Upper lobe of left lung (tissue), 6 donors: ENCODE measurements around the gene USP47. TPM values are rescaled to one million over a fixed set of nuclear protein-coding genes. Genes with fewer than 3 reads are reported as not detected.

Experiments
- ATAC-seq, 2 donors: fragments of 200-7000 bp; cut with Tn5 transposase; one replicate each; pipeline ENCODE4 v1.9.1; 2022; ENCODE audit warnings: mild to moderate bottlenecking in 2 of 2, moderate library complexity in 2 of 2; ENCODE audit not compliant: low FRiP score in 2 of 2
- DNase-seq, 2 donors: peaks; one replicate each; pipeline ENCODE4 v3.0.0-alpha.2; 2019 to 2020
- H3K27ac ChIP-seq, 4 donors: fragments of 200-600 bp; sonication (generic); one replicate each; pipeline ENCODE4 v1.5.1; 2016 to 2019
- H3K27me3 ChIP-seq, 4 donors: fragments of 200-600 bp; sonication (generic); one replicate each; pipeline ENCODE4 v1.5.1; 2017 to 2019
- H3K36me3 ChIP-seq, 4 donors: fragments of 200-600 bp; sonication (generic); one replicate each; pipeline ENCODE4 v1.5.1; 2016 to 2019
- H3K4me1 ChIP-seq, 4 donors: fragments of 200-600 bp; sonication (generic); one replicate each; pipeline ENCODE4 v1.5.1; 2018 to 2019
- H3K4me3 ChIP-seq, 4 donors: fragments of 200-600 bp; sonication (generic); one replicate each; pipeline ENCODE4 v1.5.1; 2017 to 2019; ENCODE audit warnings: mild to moderate bottlenecking in 2 of 4, moderate library complexity in 1 of 4
- H3K9me3 ChIP-seq, 4 donors: fragments of 200-600 bp; sonication (generic); one replicate each; pipeline ENCODE4 v1.5.1; 2018 to 2019
- EP300 ChIP-seq, 4 donors: sonication (generic); formaldehyde crosslinking; IDR thresholded peaks; one replicate each; pipeline ENCODE4 v1.5.1; 2017; ENCODE audit warnings: antibody characterized with exemption in 4 of 4, control low read depth in 2 of 4
- POLR2A ChIP-seq, 4 donors: fragments of 450-650 bp; IDR thresholded peaks; one replicate each; pipeline ENCODE4 v1.5.1; 2016 to 2017; ENCODE audit warnings: antibody characterized with exemption in 4 of 4, mild to moderate bottlenecking in 2 of 4
- POLR2AphosphoS5 ChIP-seq, 2 donors: sonication (generic); formaldehyde crosslinking; IDR thresholded peaks; one replicate each; pipeline ENCODE4 v1.5.1; 2017; ENCODE audit warnings: antibody characterized with exemption in 2 of 2
- WGBS, 2 donors: methylation state at CpG; one replicate each; pipeline ENCODE4 v1.1.5; 2017 to 2018; 5-methylcytosine and 5-hydroxymethylcytosine counted together
- total RNA-seq, 6 donors: library from RNA; depleted of rRNA in 4 of 6; stranded (reverse); fragments of >200 nt in 4 of 6; gene quantifications; one replicate each; pipeline versions ENCODE4 v1.1.0 to v1.2.1, GENCODE V29; 2016 to 2021
- TF ChIP-seq, protein P1 (sequence below), 6 experiments: fragments of 450-650 bp in 4 of 6; fragments of 200-600 bp in 2 of 6; sonication (generic) in 2 of 6; IDR thresholded peaks; one replicate each; pipeline ENCODE4 v1.5.1; 2016 to 2019; ENCODE audit warnings: antibody characterized with exemption in 6 of 6
- donor health status: DM: no; HTN: no; CAD: no; lungs with moderate emphysema.
- donor health status: DM: no; HTN: yes; CAD: no; lungs with severe emphysema.

Gene USP47
- total RNA-seq, 6 donors from 2014 or later = 32.4 to 132 (median 79.0) TPM

- peak in 1 of 2 donors; percentile 35 for DNase-seq
- H3K9me3 ChIP-seq = no peaks in the 10 kb centered on the region
- no peaks in the 10 kb centered on the region for H3K27me3 ChIP-seq
- H3K4me1 ChIP-seq = peaks cover 32 to 62% (median 44%) of the 10 kb centered on the region in 4 donors
- 54 to 67% methylated on average over 6 to 8 of the region's 8 CpGs for WGBS, 2 donors
- peak; percentile 55 to 56 for ATAC-seq
- H3K4me3 ChIP-seq = no peak overlapping the region
- no peaks in the 10 kb centered on the region for H3K36me3 ChIP-seq
- H3K27ac ChIP-seq = peak overlapping the region; percentile 63 to 79 (median 78)
- TF ChIP-seq EP300 (IDR thresholded peaks at IDR 0.05) = no peak
- TF ChIP-seq POLR2AphosphoS5 (IDR thresholded peaks at IDR 0.05) = peak in 1 of 2 donors; percentile 37
Measured at GRCh38 chr11:11979488-11980117, 137.8 kb downstream of the USP47 start.

DNA sequence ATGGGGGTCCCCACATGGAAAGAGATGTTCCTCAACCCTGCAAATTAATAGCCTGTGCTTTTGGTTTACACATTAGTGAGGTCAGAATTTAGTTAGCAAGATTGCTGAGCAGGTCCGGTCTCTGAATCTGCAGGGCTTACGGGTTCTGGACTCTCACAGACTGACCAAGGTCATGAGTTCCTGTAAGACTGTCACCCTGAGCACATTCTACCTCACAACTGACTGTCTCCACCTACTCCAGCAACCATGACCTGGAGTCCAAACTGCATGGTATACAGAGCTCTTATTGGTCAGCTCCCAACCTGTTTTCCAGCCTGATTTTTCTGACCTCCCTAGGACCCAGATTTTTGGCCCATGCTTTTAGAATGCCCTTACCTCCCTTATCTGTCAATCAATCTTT, 138.4 kb downstream of the USP47 start:
- ATAC-seq = no peak
- Histone ChIP-seq H3K36me3 (no peaks in the 10 kb centered on the region), H3K4me3 (no peak overlapping the region), H3K4me1 (peaks cover 32 to 59% (median 40%) of the 10 kb centered on the region in 4 donors), H3K9me3 (no peaks in the 10 kb centered on the region), H3K27ac (peak overlapping the region; percentile 63 to 79 (median 78)), H3K27me3 (no peaks in the 10 kb centered on the region)
- 95 to 97% methylated on average over 2 of the region's 2 CpGs for WGBS, 2 donors
- no peak for DNase-seq
- TF ChIP-seq, protein P1, sequence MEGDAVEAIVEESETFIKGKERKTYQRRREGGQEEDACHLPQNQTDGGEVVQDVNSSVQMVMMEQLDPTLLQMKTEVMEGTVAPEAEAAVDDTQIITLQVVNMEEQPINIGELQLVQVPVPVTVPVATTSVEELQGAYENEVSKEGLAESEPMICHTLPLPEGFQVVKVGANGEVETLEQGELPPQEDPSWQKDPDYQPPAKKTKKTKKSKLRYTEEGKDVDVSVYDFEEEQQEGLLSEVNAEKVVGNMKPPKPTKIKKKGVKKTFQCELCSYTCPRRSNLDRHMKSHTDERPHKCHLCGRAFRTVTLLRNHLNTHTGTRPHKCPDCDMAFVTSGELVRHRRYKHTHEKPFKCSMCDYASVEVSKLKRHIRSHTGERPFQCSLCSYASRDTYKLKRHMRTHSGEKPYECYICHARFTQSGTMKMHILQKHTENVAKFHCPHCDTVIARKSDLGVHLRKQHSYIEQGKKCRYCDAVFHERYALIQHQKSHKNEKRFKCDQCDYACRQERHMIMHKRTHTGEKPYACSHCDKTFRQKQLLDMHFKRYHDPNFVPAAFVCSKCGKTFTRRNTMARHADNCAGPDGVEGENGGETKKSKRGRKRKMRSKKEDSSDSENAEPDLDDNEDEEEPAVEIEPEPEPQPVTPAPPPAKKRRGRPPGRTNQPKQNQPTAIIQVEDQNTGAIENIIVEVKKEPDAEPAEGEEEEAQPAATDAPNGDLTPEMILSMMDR (IDR thresholded peaks at IDR 0.05) = no peak
- no peak for TF ChIP-seq POLR2AphosphoS5 (IDR thresholded peaks at IDR 0.05)
- no peak for TF ChIP-seq POLR2A (IDR thresholded peaks at IDR 0.05)
- TF ChIP-seq EP300 (IDR thresholded peaks at IDR 0.05) = no peak

- no peak for DNase-seq
- WGBS, 2 donors = 76 to 87% methylated on average over 2 to 3 of the region's 3 CpGs
- Histone ChIP-seq H3K9me3 (no peaks in the 10 kb centered on the region), H3K4me3 (no peak overlapping the region), H3K36me3 (no peaks in the 10 kb centered on the region), H3K4me1 (peaks cover 32 to 58% (median 36%) of the 10 kb centered on the region in 4 donors), H3K27ac (peak overlapping the region; percentile 63 to 79 (median 78)), H3K27me3 (no peaks in the 10 kb centered on the region)
- no peak for ATAC-seq
- TF ChIP-seq POLR2AphosphoS5 (IDR thresholded peaks at IDR 0.05) = no peak
- no peak for TF ChIP-seq EP300 (IDR thresholded peaks at IDR 0.05)
- no peak for TF ChIP-seq POLR2A (IDR thresholded peaks at IDR 0.05)
- TF ChIP-seq, protein P1 (IDR thresholded peaks at IDR 0.05) = no peak
Measured at GRCh38 chr11:11980841-11981308, 139.1 kb downstream of the USP47 start.

DNA sequence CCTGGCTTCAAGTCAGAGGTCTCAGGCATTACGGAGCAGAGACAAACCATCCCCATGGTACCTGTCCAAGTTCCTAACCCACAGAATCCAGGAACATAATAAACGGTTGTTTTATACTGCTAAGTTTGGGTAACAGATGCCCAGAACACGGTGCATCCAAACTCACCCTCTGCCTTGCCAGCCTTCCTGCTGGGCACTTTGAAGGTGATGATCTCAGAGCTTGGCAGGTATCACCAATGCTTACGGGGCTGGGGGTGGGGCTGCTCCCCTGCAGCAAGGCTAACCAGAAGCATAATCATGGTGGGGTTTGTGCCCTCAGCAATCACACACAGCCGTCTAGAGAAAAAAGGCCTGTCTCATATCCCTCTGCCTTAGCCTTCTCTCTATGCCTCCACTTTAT, 139.6 kb downstream of the USP47 start:
- H3K27me3 ChIP-seq = no peaks in the 10 kb centered on the region
- H3K9me3 ChIP-seq = no peaks in the 10 kb centered on the region
- peaks cover 28 to 57% (median 33%) of the 10 kb centered on the region in 4 donors for H3K4me1 ChIP-seq
- no peak overlapping the region for H3K4me3 ChIP-seq
- TF ChIP-seq EP300 (IDR thresholded peaks at IDR 0.05) = no peak
- no peak for TF ChIP-seq POLR2AphosphoS5 (IDR thresholded peaks at IDR 0.05)
- TF ChIP-seq POLR2A (IDR thresholded peaks at IDR 0.05) = no peak
- TF ChIP-seq, protein P1 (IDR thresholded peaks at IDR 0.05) = no peak
- no peaks in the 10 kb centered on the region for H3K36me3 ChIP-seq
- DNase-seq = no peak
- peak overlapping the region in 3 of 4 donors; percentile 63 to 79 (median 76) for H3K27ac ChIP-seq
- ATAC-seq = no peak
- WGBS, 2 donors = 92 to 100% methylated on average over 1 to 5 of the region's 5 CpGs

GRCh38 chr11:11981840-11982239, 140.1 kb downstream of the USP47 start:
- H3K4me1 ChIP-seq = peaks cover 23 to 52% (median 28%) of the 10 kb centered on the region in 4 donors
- no peak overlapping the region for H3K4me3 ChIP-seq
- H3K27ac ChIP-seq = peak overlapping the region; percentile 3 to 79 (median 10)
- 92 to 96% methylated on average over 6 of the region's 6 CpGs for WGBS, 2 donors
- no peaks in the 10 kb centered on the region for H3K27me3 ChIP-seq
- no peaks in the 10 kb centered on the region for H3K9me3 ChIP-seq
- DNase-seq (no peak), ATAC-seq (no peak)
- H3K36me3 ChIP-seq = no peaks in the 10 kb centered on the region
- TF ChIP-seq EP300 (IDR thresholded peaks at IDR 0.05) (no peak), POLR2A (IDR thresholded peaks at IDR 0.05) (no peak), POLR2AphosphoS5 (IDR thresholded peaks at IDR 0.05) (no peak)
- TF ChIP-seq, protein P1 (IDR thresholded peaks at IDR 0.05) = no peak
